H1 (cell line): ENCODE measurements around the gene HOXA6. TPM values are rescaled to one million over a fixed set of nuclear protein-coding genes. Genes with fewer than 3 reads are reported as not detected.
A peak's percentile ranks its signal among the peaks of the same experiment; 100 is the strongest.

Experiments used
- CBX8 ChIP-seq: fragments of 300-800, 300-1000 bp; sonication (generic); IDR thresholded peaks from 2 replicates; pipeline ENCODE4 v1.7.1; 2016; ENCODE audit warnings: low read depth, low read length, borderline replicate concordance
- CREB1 ChIP-seq: IDR thresholded peaks from 2 replicates; pipeline ENCODE4 v1.6.1; 2012; ENCODE audit warnings: inconsistent platforms
- E2F6 ChIP-seq: IDR thresholded peaks from 2 replicates; pipeline ENCODE4 v1.6.1; 2012; ENCODE audit warnings: inconsistent platforms
- MAFK ChIP-seq: IDR thresholded peaks from 2 replicates; pipeline ENCODE4 v1.6.1; 2012; ENCODE audit warnings: low read depth, mild to moderate bottlenecking, improper control_type of control experiment, low read length
- POU5F1 ChIP-seq: IDR thresholded peaks from 2 replicates; pipeline ENCODE4 v1.6.1; 2011; ENCODE audit warnings: low read depth, mild to moderate bottlenecking, low read length, moderate library complexity
- RBBP5 ChIP-seq: IDR thresholded peaks from 2 replicates; pipeline ENCODE4 v1.7.1; 2012; ENCODE audit warnings: low read depth, mild to moderate bottlenecking, inconsistent platforms, low read length, moderate library complexity, borderline replicate concordance
- RFX5 ChIP-seq: IDR thresholded peaks from 2 replicates; pipeline ENCODE4 v1.6.1; 2011; ENCODE audit warnings: low read depth, low read length, improper control_type of control experiment, borderline replicate concordance
- RNF2 ChIP-seq: fragments of 200-900, 300-1000 bp; sonication (generic); IDR thresholded peaks from 2 replicates; pipeline ENCODE4 v1.7.1; 2016; ENCODE audit warnings: borderline replicate concordance, low read depth, mild to moderate bottlenecking, antibody characterized with exemption, low read length; ENCODE audit not compliant: poor library complexity, severe bottlenecking; ENCODE audit errors: missing control alignments
- SIRT6 ChIP-seq: IDR thresholded peaks from one replicate; pipeline ENCODE4 v1.7.1; 2012; ENCODE audit warnings: low read length, inconsistent platforms
- SP2 ChIP-seq: IDR thresholded peaks from 2 replicates; pipeline ENCODE4 v1.6.1; 2012; ENCODE audit warnings: mild to moderate bottlenecking, low read length, inconsistent platforms
- SUZ12 ChIP-seq: fragments of 200-600 bp; sonication (generic); IDR thresholded peaks from 2 replicates; pipeline ENCODE4 v1.6.1; 2012; ENCODE audit warnings: mild to moderate bottlenecking, inconsistent platforms, low read length, moderate library complexity, mixed read lengths
- TAF7 ChIP-seq: optimal IDR thresholded peaks from 2 replicates; pipeline ENCODE3; 2011; ENCODE audit warnings: low read depth, mild to moderate bottlenecking, inconsistent platforms, low read length, moderate library complexity, borderline replicate concordance
- YY1 ChIP-seq: IDR thresholded peaks from 2 replicates; pipeline ENCODE4 v1.6.1; 2011; ENCODE audit warnings: low read depth, mild to moderate bottlenecking, low read length
- polyA plus RNA-seq, 7 experiments: library from polyadenylated mRNA; depleted of rRNA in 3 of 7; stranded (reverse) in 5 of 7; unstranded in 2 of 7; fragments of >200 nt in 5 of 7; fragments of 200-250 nt in 2 of 7; gene quantifications; 1 replicate in 5 of 7; 2 replicates in 1 of 7; 4 replicates in 1 of 7; pipeline versions ENCODE4 v1.2.1 to v1.2.3, GENCODE V29; 2011 to 2013; ENCODE audit warnings: missing spikeins in 2 of 7, mixed read lengths in 2 of 7
- total RNA-seq: library from RNA; stranded (reverse); fragmentation: NEBNext Ultra II Directional; extraction: Animal tissue kit (Norgen Biotek cat#: 25700); gene quantifications from 2 replicates; pipeline ENCODE4 v1.2.1, GENCODE V29; 2021
- TF ChIP-seq, protein P1 (sequence below): IDR thresholded peaks from 2 replicates; pipeline ENCODE4 v1.6.1; 2012; ENCODE audit warnings: inconsistent platforms

The HOXA6 gene
- total and polyA plus RNA-seq, 2 of the 8 experiments (the other 6 are each of a cell fraction or from before 2014, with no cell fraction given): not detected

GRCh38 chr7:27191833-27192545, 44.4 kb upstream of the HOXA6 start (continued):
- TF ChIP-seq RBBP5 (no peak), SIRT6 (no peak), CBX8 (0 out of 2 replicates have a peak, but pooled peaks have one; percentile 60), CREB1 (no peak), E2F6 (no peak), POU5F1 (no peak), RNF2 (peak; percentile 72), SP2 (no peak), TAF7 (no peak), YY1 (no peak), SUZ12 (peak; percentile 97), MAFK (no peak), RFX5 (no peak)
- TF ChIP-seq, protein P1, sequence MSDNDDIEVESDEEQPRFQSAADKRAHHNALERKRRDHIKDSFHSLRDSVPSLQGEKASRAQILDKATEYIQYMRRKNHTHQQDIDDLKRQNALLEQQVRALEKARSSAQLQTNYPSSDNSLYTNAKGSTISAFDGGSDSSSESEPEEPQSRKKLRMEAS: 0 out of 2 replicates have a peak, but pooled peaks have one; percentile 15
- TF ChIP-seq, all 59 proteins: peak for 5
